Sigmoid colon (tissue), 4 donors: ENCODE measurements around the gene ABHD2.

Source experiments
- EP300 ChIP-seq, 4 donors: sonication (generic); formaldehyde crosslinking; IDR thresholded peaks; one replicate each; pipeline ENCODE4 v1.6.1; 2017; ENCODE audit warnings: antibody characterized with exemption in 4 of 4
- POLR2A ChIP-seq, 2 donors: fragments of 450-650 bp; IDR thresholded peaks; one replicate each; pipeline ENCODE4 v1.6.1; 2016; ENCODE audit warnings: antibody characterized with exemption in 2 of 2, mild to moderate bottlenecking in 2 of 2, moderate library complexity in 2 of 2
- POLR2AphosphoS5 ChIP-seq, 4 donors: sonication (generic); formaldehyde crosslinking; IDR thresholded peaks; one replicate each; pipeline ENCODE4 v1.6.1; 2017; ENCODE audit warnings: antibody characterized with exemption in 4 of 4
- TF ChIP-seq, protein P1 (sequence below), 4 experiments: fragments of 450-650 bp in 3 of 4; fragments of 200-600 bp in 1 of 4; IDR thresholded peaks; one replicate each; pipeline ENCODE4 v1.5.1; 2016 to 2019; ENCODE audit warnings: antibody characterized with exemption in 4 of 4, mild to moderate bottlenecking in 3 of 4, moderate library complexity in 2 of 4

DNA sequence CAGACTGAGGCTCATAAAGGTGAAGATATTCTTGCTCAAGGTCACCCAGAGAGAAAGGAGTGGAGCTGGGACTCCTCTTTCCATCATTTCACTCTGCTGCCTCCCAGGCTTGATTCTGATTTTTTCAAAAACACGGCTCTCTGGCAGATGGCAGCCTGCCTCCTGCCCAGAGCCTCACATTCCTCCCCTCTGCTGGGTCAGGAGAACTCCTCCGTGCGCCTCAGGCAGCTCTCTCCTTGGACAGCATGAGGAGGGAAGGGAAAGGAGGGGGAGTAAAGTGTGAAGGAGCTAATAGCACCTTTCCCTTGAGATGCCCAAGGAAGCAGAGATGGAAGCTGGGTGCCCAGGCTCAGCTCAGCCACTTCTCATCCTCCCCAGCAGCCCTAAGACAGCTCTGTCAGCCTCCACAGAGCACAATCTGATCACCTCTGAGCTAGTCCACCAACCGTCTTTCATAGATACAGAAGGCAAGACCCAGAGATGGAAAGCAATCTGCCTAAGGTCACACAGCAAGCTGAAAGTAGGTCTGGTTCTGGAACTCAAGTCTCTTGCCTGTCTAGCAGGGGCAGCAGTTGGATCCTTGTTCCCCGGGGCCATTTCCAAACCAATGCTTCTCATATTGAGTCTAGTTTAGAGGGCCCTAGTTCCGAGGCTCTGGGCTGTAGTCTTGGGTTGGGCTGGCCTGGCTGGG is 129.6 kb downstream of the ABHD2 start:
- TF ChIP-seq, protein P1, sequence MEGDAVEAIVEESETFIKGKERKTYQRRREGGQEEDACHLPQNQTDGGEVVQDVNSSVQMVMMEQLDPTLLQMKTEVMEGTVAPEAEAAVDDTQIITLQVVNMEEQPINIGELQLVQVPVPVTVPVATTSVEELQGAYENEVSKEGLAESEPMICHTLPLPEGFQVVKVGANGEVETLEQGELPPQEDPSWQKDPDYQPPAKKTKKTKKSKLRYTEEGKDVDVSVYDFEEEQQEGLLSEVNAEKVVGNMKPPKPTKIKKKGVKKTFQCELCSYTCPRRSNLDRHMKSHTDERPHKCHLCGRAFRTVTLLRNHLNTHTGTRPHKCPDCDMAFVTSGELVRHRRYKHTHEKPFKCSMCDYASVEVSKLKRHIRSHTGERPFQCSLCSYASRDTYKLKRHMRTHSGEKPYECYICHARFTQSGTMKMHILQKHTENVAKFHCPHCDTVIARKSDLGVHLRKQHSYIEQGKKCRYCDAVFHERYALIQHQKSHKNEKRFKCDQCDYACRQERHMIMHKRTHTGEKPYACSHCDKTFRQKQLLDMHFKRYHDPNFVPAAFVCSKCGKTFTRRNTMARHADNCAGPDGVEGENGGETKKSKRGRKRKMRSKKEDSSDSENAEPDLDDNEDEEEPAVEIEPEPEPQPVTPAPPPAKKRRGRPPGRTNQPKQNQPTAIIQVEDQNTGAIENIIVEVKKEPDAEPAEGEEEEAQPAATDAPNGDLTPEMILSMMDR (IDR thresholded peaks at IDR 0.05): no peak
- TF ChIP-seq EP300 (IDR thresholded peaks at IDR 0.05) (no peak), POLR2A (IDR thresholded peaks at IDR 0.05) (no peak), POLR2AphosphoS5 (IDR thresholded peaks at IDR 0.05) (no peak)
